Measurements from ENCODE around the gene LGR6. TPM values are rescaled to one million over a fixed set of nuclear protein-coding genes. Genes with fewer than 3 reads are reported as not detected.
"Not testable (repeated sequence)": the region's sequence is repeated elsewhere in the genome, so short reads cannot be mapped to it uniquely, and the experiment has no call there.

The LGR6 gene
- total and polyA plus RNA-seq, 2 experiments from 2014 or later = 0.66 to 0.89 TPM

- H3K27ac ChIP-seq (ENCODE audit: low read depth) = no peak overlapping the region
- H3K27me3 ChIP-seq (ENCODE audit: insufficient read depth) = no peaks in the 10 kb centered on the region
- H3K4me3 Mint-ChIP-seq = no peak overlapping the region
- TF ChIP-seq EZH2 (IDR thresholded peaks at IDR 0.05; ENCODE audit: low read depth, unreplicated experiment) (no peak), POLR2AphosphoS5 (IDR thresholded peaks at IDR 0.05; ENCODE audit: low read depth) (no peak), ZNF331 (CRISPR knock-in tag; IDR thresholded peaks at IDR 0.05; ENCODE audit: low read depth) (no peak), ZNF114 (CRISPR knock-in tag; IDR thresholded peaks at IDR 0.05) (no peak), REST (IDR thresholded peaks at IDR 0.05; ENCODE audit: unreplicated experiment) (no peak), JUNB (IDR thresholded peaks at IDR 0.05; ENCODE audit: unreplicated experiment) (no peak), ETS1 (IDR thresholded peaks at IDR 0.05) (no peak)
- H3K9me2 ChIP-seq (ENCODE audit: insufficient read depth) = no peaks in the 10 kb centered on the region
- peaks cover 11% of the 10 kb centered on the region for H3K27me3 Mint-ChIP-seq (ENCODE audit: insufficient read depth, low read depth, poor library complexity)
- no peak overlapping the region for H3K4me3 ChIP-seq
- H3K4me2 ChIP-seq = no peak overlapping the region
- H3K4me1 Mint-ChIP-seq = peaks cover 22% of the 10 kb centered on the region; the same call in 2 of the 3 replicates
- H2AFZ ChIP-seq = no peak overlapping the region
- ATAC-seq (no peak), DNase-seq (ENCODE audit: low spot score) (no peak)
- no peak overlapping the region for H3K27ac Mint-ChIP-seq
- no peaks in the 10 kb centered on the region for H3F3A ChIP-seq (replicated peaks; ENCODE audit: low read depth)
- no peaks in the 10 kb centered on the region for H3K9me3 Mint-ChIP-seq
- peaks cover 4% of the 10 kb centered on the region; the same call in 1 of the 2 replicates for H3K4me1 ChIP-seq (ENCODE audit: insufficient read depth)
- 0 out of 2 replicates have a peak, but pooled peaks cover 5% of the 10 kb centered on the region for H4K20me1 ChIP-seq (replicated peaks; ENCODE audit: insufficient read depth)
- no peaks in the 10 kb centered on the region for H3K36me3 ChIP-seq (ENCODE audit: insufficient read depth)
- H3K36me3 Mint-ChIP-seq (ENCODE audit: low read depth) = no peaks in the 10 kb centered on the region
- H3K79me2 ChIP-seq (replicated peaks; ENCODE audit: insufficient read depth) = peaks cover 59% of the 10 kb centered on the region
Observed at GRCh38 chr1:202351725-202352124, 158.1 kb downstream of the LGR6 start.

- not testable (repeated sequence) for H4K20me1 ChIP-seq (replicated peaks; ENCODE audit: insufficient read depth); H3F3A ChIP-seq (replicated peaks; ENCODE audit: low read depth); H3K4me2 ChIP-seq; H3K27me3 Mint-ChIP-seq (ENCODE audit: insufficient read depth, low read depth, poor library complexity); H3K27ac Mint-ChIP-seq; H3K27me3 ChIP-seq (ENCODE audit: insufficient read depth); H3K36me3 ChIP-seq (ENCODE audit: insufficient read depth); H3K9me3 Mint-ChIP-seq; ATAC-seq; H3K9me2 ChIP-seq (ENCODE audit: insufficient read depth); H3K27ac ChIP-seq (ENCODE audit: low read depth); H2AFZ ChIP-seq; H3K4me3 Mint-ChIP-seq; H3K36me3 Mint-ChIP-seq (ENCODE audit: low read depth); H3K4me3 ChIP-seq; DNase-seq (ENCODE audit: low spot score)
- H3K79me2 ChIP-seq (replicated peaks; ENCODE audit: insufficient read depth) = peaks cover 68% of the 10 kb centered on the region
- H3K4me1 ChIP-seq (ENCODE audit: insufficient read depth) = peaks cover 10% of the 10 kb centered on the region
- H3K4me1 Mint-ChIP-seq = peaks cover 22% of the 10 kb centered on the region; the same call in 2 of the 3 replicates
Observed at GRCh38 chr1:202352583-202353197, 159.1 kb downstream of the LGR6 start.

Data from GM23338 (cell line).